Right lobe of liver (tissue), 4 donors: ENCODE measurements around the gene STAT5B.

ENCODE experiments used
- POLR2A ChIP-seq: fragments of 450-650 bp; IDR thresholded peaks from one replicate; pipeline ENCODE4 v1.6.1; 2017; ENCODE audit warnings: antibody characterized with exemption, mild to moderate bottlenecking
- TF ChIP-seq, protein P1 (sequence below), 4 donors: fragments of 200-600 bp in 3 of 4; fragments of 450-650 bp in 1 of 4; IDR thresholded peaks; one replicate each; pipeline versions ENCODE4 v1.5.1 to v1.8.0; 2016 to 2022; ENCODE audit warnings: antibody characterized with exemption in 4 of 4, mild to moderate bottlenecking in 2 of 4
- donor health status: DM: no; HTN: no; CAD: no.
- donor health status: DM: no; HTN: no; CAD: no.
- donor health status: DM: no; HTN: yes; CAD: no.

DNA sequence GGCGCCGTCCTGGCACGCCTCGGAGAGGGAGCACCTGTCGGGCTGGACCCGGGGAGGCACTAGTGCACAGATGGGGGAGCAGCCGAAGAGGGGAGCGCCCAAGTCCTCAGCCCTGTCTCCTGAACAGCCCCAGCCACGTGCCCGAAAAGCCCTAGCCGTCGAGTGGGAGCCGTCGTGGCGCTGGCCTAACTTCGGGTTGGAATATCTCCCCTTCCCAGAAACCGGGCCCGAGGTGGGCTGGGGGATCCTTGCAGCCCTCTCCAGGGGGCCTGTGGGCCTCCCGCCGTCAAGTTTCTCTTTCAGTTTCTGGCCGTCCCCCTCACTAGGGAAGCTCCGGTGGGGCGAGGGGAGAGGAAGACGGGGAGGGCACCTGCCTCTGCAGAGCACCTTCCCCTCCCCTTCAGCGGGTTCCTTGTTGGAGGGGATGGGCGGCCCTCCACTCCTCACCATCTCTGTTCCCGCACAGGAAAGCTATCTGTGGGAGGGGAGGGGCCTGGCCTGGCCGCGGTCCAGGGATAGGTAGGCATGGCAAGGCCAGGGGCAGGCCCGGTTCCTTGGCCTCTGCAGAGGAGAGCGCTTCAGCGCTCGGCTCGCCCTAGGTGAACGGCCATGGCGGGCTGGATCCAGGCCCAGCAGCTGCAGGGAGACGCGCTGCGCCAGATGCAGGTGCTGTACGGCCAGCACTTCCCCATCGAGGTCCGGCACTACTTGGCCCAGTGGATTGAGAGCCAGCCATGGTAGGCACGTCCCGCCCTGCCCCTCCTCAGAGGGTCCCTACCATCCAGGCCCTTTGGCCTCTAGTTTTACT is 12.8 kb upstream of the STAT5B start:
- TF ChIP-seq, protein P1, sequence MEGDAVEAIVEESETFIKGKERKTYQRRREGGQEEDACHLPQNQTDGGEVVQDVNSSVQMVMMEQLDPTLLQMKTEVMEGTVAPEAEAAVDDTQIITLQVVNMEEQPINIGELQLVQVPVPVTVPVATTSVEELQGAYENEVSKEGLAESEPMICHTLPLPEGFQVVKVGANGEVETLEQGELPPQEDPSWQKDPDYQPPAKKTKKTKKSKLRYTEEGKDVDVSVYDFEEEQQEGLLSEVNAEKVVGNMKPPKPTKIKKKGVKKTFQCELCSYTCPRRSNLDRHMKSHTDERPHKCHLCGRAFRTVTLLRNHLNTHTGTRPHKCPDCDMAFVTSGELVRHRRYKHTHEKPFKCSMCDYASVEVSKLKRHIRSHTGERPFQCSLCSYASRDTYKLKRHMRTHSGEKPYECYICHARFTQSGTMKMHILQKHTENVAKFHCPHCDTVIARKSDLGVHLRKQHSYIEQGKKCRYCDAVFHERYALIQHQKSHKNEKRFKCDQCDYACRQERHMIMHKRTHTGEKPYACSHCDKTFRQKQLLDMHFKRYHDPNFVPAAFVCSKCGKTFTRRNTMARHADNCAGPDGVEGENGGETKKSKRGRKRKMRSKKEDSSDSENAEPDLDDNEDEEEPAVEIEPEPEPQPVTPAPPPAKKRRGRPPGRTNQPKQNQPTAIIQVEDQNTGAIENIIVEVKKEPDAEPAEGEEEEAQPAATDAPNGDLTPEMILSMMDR (IDR thresholded peaks at IDR 0.05), result no peak
- no peak for TF ChIP-seq POLR2A
